HepG2 (cell line): Measurements from ENCODE around the gene CA7. TPM values are rescaled to one million over a fixed set of nuclear protein-coding genes. Genes with fewer than 3 reads are reported as not detected.
A peak's percentile ranks its signal among the peaks of the same experiment; 100 is the strongest.

Source experiments
- CREB3 ChIP-seq: sonication (generic); formaldehyde crosslinking; IDR thresholded peaks from 2 replicates; pipeline ENCODE4 v1.5.0; 2020; ENCODE audit warnings: missing genetic modification reagents
- EEA1 ChIP-seq: sonication (generic); formaldehyde crosslinking; IDR thresholded peaks from 2 replicates; pipeline ENCODE4 v1.5.1; 2020; ENCODE audit warnings: mild to moderate bottlenecking, missing genetic modification reagents, borderline replicate concordance
- FOXO4 ChIP-seq: sonication (generic); formaldehyde crosslinking; conservative IDR thresholded peaks from 2 replicates; pipeline ENCODE4 v1.8.1; 2023; ENCODE audit warnings: missing genetic modification reagents
- GLMP ChIP-seq: sonication (generic); formaldehyde crosslinking; IDR thresholded peaks from 2 replicates; pipeline ENCODE4 v1.9.0; 2021; ENCODE audit warnings: missing genetic modification reagents, mild to moderate bottlenecking, borderline replicate concordance
- HINFP ChIP-seq: sonication (generic); formaldehyde crosslinking; IDR thresholded peaks from 2 replicates; pipeline ENCODE4 v1.4.0; 2020; ENCODE audit warnings: low read depth, mild to moderate bottlenecking, missing genetic modification reagents
- JDP2 ChIP-seq: sonication (generic); formaldehyde crosslinking; IDR thresholded peaks from 2 replicates; pipeline ENCODE4 v1.8.1; 2022; ENCODE audit warnings: missing genetic modification reagents, borderline replicate concordance
- LBX2 ChIP-seq: sonication (generic); formaldehyde crosslinking; IDR thresholded peaks from 2 replicates; pipeline ENCODE4 v1.5.0; 2020; ENCODE audit warnings: missing genetic modification reagents, mild to moderate bottlenecking, borderline replicate concordance
- MATR3 ChIP-seq: sonication (generic); formaldehyde crosslinking; IDR thresholded peaks from 2 replicates; pipeline ENCODE4 v1.4.0; 2020; ENCODE audit warnings: missing genetic modification reagents
- MIXL1 ChIP-seq: IDR thresholded peaks from 2 replicates; pipeline ENCODE4 v1.6.1; 2016
- MZF1 ChIP-seq: sonication (generic); formaldehyde crosslinking; IDR thresholded peaks from 2 replicates; pipeline ENCODE4 v1.8.1; 2023; ENCODE audit warnings: mild to moderate bottlenecking, missing genetic modification reagents, borderline replicate concordance
- PITX1 ChIP-seq: sonication (generic); formaldehyde crosslinking; IDR thresholded peaks from 2 replicates; pipeline ENCODE4 v1.5.1; 2020; ENCODE audit warnings: mild to moderate bottlenecking, missing genetic modification reagents
- RCOR2 ChIP-seq: IDR thresholded peaks from 2 replicates; pipeline ENCODE4 v1.6.1; 2016; ENCODE audit warnings: missing biosample characterization, missing genetic modification reagents
- SMAD1 ChIP-seq: sonication (generic); formaldehyde crosslinking; IDR thresholded peaks from 2 replicates; pipeline ENCODE4 v1.4.0; 2020; ENCODE audit warnings: missing genetic modification reagents, low read depth, mild to moderate bottlenecking, borderline replicate concordance
- SMARCE1 ChIP-seq: fragments of 450-650 bp; IDR thresholded peaks from 2 replicates; pipeline ENCODE4 v1.6.1; 2017; ENCODE audit warnings: borderline replicate concordance
- ZBTB46 ChIP-seq: sonication (generic); formaldehyde crosslinking; IDR thresholded peaks from 2 replicates; pipeline ENCODE4 v1.4.0; 2020; ENCODE audit warnings: mild to moderate bottlenecking, missing genetic modification reagents, borderline replicate concordance
- ZFP36L1 ChIP-seq: sonication (generic); formaldehyde crosslinking; IDR thresholded peaks from 2 replicates; pipeline ENCODE4 v1.8.0; 2022; ENCODE audit warnings: mild to moderate bottlenecking, missing genetic modification reagents, moderate library complexity
- ZFP36L2 ChIP-seq: sonication (generic); formaldehyde crosslinking; IDR thresholded peaks from 2 replicates; pipeline ENCODE4 v1.4.0; 2020; ENCODE audit warnings: missing genetic modification reagents
- ZNF280D ChIP-seq: sonication (generic); formaldehyde crosslinking; IDR thresholded peaks from 2 replicates; pipeline ENCODE4 v1.5.1; 2020; ENCODE audit warnings: mild to moderate bottlenecking, missing genetic modification reagents
- ZNF430 ChIP-seq: sonication (generic); formaldehyde crosslinking; IDR thresholded peaks from 2 replicates; pipeline ENCODE4 v1.9.0; 2021; ENCODE audit warnings: mild to moderate bottlenecking, missing genetic modification reagents
- ZNF558 ChIP-seq: sonication (generic); formaldehyde crosslinking; IDR thresholded peaks from 2 replicates; pipeline ENCODE4 v1.9.0; 2022; ENCODE audit warnings: mild to moderate bottlenecking, missing genetic modification reagents, borderline replicate concordance
- polyA plus RNA-seq, 8 experiments: library from polyadenylated mRNA; depleted of rRNA in 3 of 8; stranded (reverse) in 7 of 8; unstranded in 1 of 8; fragments of >200 nt; fragmentation: Illumina TruSeq in 4 of 8; extraction: Trizol in 4 of 8; gene quantifications; 2 replicates each; pipeline versions ENCODE4 v1.2.1 to v1.2.3, GENCODE V29; 2011 to 2016; ENCODE audit warnings: low read depth in 4 of 8, missing spikeins in 1 of 8, mixed read lengths in 1 of 8; ENCODE audit not compliant: insufficient read depth in 1 of 8
- total RNA-seq, 5 experiments: library from RNA; depleted of rRNA; stranded (reverse); fragments of >200 nt; fragmentation: Illumina TruSeq; extraction: Trizol; gene quantifications; 2 replicates each; pipeline ENCODE4 v1.2.3, GENCODE V29; 2016; ENCODE audit warnings: low read depth in 1 of 5

Gene CA7
- total and polyA plus RNA-seq, 2 of the 13 experiments (the other 11 are each of a cell fraction or from before 2014, with no cell fraction given): not detected

GRCh38 chr16:66881014-66881417 is 36.8 kb downstream of the CA7 start (continued):
- TF ChIP-seq MATR3 (CRISPR knock-in tag) (no peak), MIXL1 (CRISPR knock-in tag) (no peak), ZFP36L2 (CRISPR knock-in tag) (no peak), HINFP (CRISPR knock-in tag) (peak; percentile 8; the same call in 1 of the 2 replicates), ZNF280D (no peak), ZBTB46 (CRISPR knock-in tag) (no peak), RCOR2 (no peak), ZNF558 (CRISPR knock-in tag) (no peak), EEA1 (no peak), ZNF430 (CRISPR knock-in tag) (no peak), SMAD1 (no peak; the same call in 1 of the 2 replicates), SMARCE1 (no peak), CREB3 (CRISPR knock-in tag) (peak; percentile 19; the same call in 1 of the 2 replicates), FOXO4 (CRISPR knock-in tag) (no peak), ZFP36L1 (CRISPR knock-in tag) (no peak), PITX1 (CRISPR knock-in tag) (no peak), MZF1 (CRISPR knock-in tag) (no peak), LBX2 (CRISPR knock-in tag) (0 out of 2 replicates have a peak, but pooled peaks have one; percentile 1), GLMP (CRISPR knock-in tag) (no peak), JDP2 (CRISPR knock-in tag) (no peak)
